Kidney (tissue), 14 donors: ENCODE measurements around the gene LIN52. TPM values are rescaled to one million over a fixed set of nuclear protein-coding genes. Genes with fewer than 3 reads are reported as not detected.

Experiments
- DNase-seq, 5 donors: peaks; one replicate each; pipeline ENCODE4 v3.0.0-alpha.2; 2013 to 2020
- FAIRE-seq: peaks from 2 replicates; lab custom pipeline; 2012; peaks lifted over from hg19 to GRCh38; lab: Jason Lieb, UNC
- H3K27ac ChIP-seq, 2 donors: one replicate each; pipeline ENCODE4 v1.7.0; 2013; ENCODE audit warnings: low read depth in 2 of 2, low read length in 2 of 2, inconsistent platforms in 1 of 2
- H3K27me3 ChIP-seq: one replicate; pipeline ENCODE4 v1.7.1; 2013; ENCODE audit warnings: low read length, inconsistent platforms; ENCODE audit not compliant: control insufficient read depth, insufficient read depth
- H3K36me3 ChIP-seq, 3 donors: one replicate each; pipeline versions ENCODE4 v1.7.0 to v1.7.1; 2013; ENCODE audit warnings: low read length in 3 of 3, control low read depth in 1 of 3, inconsistent platforms in 1 of 3; ENCODE audit not compliant: insufficient read depth in 3 of 3, control insufficient read depth in 2 of 3
- H3K4me1 ChIP-seq, 3 donors: one replicate each; pipeline versions ENCODE4 v1.7.0 to v1.7.1; 2013; ENCODE audit warnings: low read length in 3 of 3, inconsistent platforms in 1 of 3, low read depth in 1 of 3; ENCODE audit not compliant: control insufficient read depth in 2 of 3, insufficient read depth in 2 of 3
- H3K4me3 ChIP-seq, 3 donors: one replicate each; pipeline versions ENCODE4 v1.7.0 to v1.8.1; 2013; ENCODE audit warnings: low read length in 3 of 3, control low read depth in 1 of 3, inconsistent platforms in 1 of 3
- H3K9ac ChIP-seq, 3 donors: one replicate each; pipeline versions ENCODE4 v1.7.0 to v1.7.1; 2013; ENCODE audit warnings: low read length in 3 of 3, control low read depth in 1 of 3, inconsistent platforms in 1 of 3
- H3K9me3 ChIP-seq, 3 donors: one replicate each; pipeline versions ENCODE4 v1.7.0 to v1.7.1; 2013; ENCODE audit warnings: low read length in 3 of 3, control low read depth in 1 of 3, inconsistent platforms in 1 of 3; ENCODE audit not compliant: control insufficient read depth in 2 of 3, insufficient read depth in 1 of 3
- intact Hi-C: fragments of 100-400 bp; cut with DNase I; formaldehyde crosslinking; loops from one replicate; pipeline ENCODE4 v1.11.1; 2022
- polyA plus RNA-seq: library from polyadenylated mRNA; stranded (reverse); fragments of 350-450 nt; fragmentation: Illumina TruSeq; extraction: RNeasy Lipid Tissue Mini Kit (QIAGEN cat#74804); gene quantifications from one replicate; pipeline ENCODE4 v1.2.3, GENCODE V29; 2014; ENCODE audit warnings: low read depth, low replicate concordance; ENCODE audit not compliant: insufficient read depth
- total RNA-seq: library from RNA; stranded (reverse); fragmentation: NEBNext Ultra II Directional; extraction: Animal tissue kit (Norgen Biotek cat#: 25700); gene quantifications from one replicate; pipeline ENCODE4 v1.2.1, GENCODE V29; 2021
- TF ChIP-seq, protein P1 (sequence below): IDR thresholded peaks from 3 replicates; pipeline ENCODE4 v1.5.1; 2012; ENCODE audit warnings: mild to moderate bottlenecking, moderate library complexity, borderline replicate concordance; ENCODE audit not compliant: insufficient read depth; ENCODE audit errors: extremely low read depth
- donor health status: control.
- donor health status: control.
- donor health status: control.
- donor health status: control.
- donor health status: control.
- donor health status: DM: yes; HTN: yes; CAD: no.
- donor health status: Normal renal cell carcinoma (clear cell type).

LIN52 gene
- total and polyA plus RNA-seq, 2 donors from 2014 or later = 8.5 to 13.3 TPM

DNA sequence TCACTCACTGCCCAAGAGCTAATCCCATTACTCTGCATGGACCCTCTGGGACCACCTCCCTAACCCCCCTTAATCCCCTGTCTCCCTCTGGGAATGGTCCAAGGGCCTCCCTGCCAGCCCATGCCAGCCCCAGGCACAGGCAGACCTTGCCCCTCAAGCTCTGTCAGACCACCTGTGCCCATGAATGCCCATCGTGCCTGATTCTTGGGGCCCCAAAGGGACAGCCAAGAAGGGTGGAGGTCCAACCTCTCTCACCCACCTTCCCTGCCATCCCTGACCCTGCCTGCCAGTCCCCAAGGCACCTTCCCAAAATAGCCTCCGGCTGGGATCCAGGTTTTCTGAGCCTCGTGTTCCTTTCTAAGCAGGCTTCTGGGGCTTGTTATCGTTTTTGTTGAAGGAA lies 133.7 kb downstream of the LIN52 start:
- Histone ChIP-seq H3K9me3 (no peaks in the 10 kb centered on the region), H3K9ac (no peak overlapping the region), H3K27me3 (no peaks in the 10 kb centered on the region), H3K36me3 (no peaks in the 10 kb centered on the region), H3K27ac (no peak overlapping the region), H3K4me3 (no peak overlapping the region), H3K4me1 (peaks cover 0 to 2% (median 0%) of the 10 kb centered on the region in 3 donors)
- intact Hi-C loops = no loop called here
- no peak for FAIRE-seq
- no peak for DNase-seq
- TF ChIP-seq, protein P1, sequence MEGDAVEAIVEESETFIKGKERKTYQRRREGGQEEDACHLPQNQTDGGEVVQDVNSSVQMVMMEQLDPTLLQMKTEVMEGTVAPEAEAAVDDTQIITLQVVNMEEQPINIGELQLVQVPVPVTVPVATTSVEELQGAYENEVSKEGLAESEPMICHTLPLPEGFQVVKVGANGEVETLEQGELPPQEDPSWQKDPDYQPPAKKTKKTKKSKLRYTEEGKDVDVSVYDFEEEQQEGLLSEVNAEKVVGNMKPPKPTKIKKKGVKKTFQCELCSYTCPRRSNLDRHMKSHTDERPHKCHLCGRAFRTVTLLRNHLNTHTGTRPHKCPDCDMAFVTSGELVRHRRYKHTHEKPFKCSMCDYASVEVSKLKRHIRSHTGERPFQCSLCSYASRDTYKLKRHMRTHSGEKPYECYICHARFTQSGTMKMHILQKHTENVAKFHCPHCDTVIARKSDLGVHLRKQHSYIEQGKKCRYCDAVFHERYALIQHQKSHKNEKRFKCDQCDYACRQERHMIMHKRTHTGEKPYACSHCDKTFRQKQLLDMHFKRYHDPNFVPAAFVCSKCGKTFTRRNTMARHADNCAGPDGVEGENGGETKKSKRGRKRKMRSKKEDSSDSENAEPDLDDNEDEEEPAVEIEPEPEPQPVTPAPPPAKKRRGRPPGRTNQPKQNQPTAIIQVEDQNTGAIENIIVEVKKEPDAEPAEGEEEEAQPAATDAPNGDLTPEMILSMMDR = no peak

DNA sequence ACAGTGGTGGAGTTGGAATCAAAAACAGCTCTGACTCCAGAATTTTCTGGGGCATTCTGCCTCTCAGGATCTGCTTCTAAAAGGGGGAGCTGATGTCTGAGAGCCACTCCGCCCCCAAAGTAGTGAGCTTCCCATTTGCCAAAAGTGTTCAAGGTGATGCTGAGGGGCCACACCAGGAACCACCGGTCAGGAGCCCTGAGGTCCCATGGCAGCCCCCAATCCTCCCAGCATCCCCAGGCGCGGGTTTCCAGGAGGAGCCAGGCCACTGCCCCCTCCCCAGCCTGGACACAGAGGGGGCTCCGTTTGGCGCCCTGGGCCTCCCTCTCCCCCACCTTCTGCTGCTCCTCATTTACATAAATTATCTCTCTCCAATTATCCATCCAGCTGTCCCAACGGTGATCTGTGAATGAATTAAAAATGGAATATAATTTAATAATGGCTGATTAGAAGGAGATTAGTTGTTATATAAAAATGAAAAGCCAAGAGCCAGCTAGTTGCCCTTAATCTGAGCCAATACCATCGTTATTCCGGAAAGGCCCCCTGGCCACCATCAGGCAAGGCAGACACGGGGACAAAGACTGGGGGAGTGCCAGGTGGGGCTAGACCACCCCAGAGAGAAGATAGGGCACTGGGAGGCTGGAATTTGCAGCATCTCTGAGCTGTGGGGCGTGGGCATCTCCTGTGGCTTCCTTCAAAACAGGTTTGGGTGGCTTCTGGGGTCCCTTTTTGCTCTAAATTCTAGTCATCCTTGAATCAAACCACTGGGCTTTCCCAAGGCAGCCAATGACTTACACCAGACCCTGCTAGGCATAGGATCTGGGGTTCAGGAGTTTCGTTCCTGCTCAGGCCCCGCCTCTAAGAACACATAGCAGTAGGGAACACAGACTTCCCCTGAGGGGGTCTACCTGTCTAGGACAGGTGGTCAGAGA lies 134.8 kb downstream of the LIN52 start:
- no peak for FAIRE-seq

DNA sequence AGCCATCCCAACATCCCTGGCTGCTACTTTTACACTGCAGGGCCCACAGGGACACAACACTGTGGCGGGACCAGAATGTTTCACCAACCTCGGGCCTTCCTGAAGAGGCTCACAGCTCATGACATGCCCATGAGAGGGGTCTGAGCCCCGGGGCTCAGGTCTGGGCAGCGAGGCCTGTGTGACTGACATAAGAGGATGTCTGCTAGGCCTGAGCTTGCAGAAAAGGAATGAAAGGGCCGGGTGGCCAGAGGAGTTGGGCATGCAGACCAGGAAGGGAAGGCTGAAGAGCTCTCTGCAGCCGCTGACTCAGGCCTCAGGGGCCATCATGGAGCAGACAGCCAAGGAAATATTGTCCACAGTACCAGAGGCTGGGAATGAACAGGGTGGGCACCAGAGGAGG lies 136.2 kb downstream of the LIN52 start:
- TF ChIP-seq, protein P1 = no peak
- FAIRE-seq = no peak
- intact Hi-C loops = no loop called here

More for the DNA sequence above, 134.8 kb downstream of the LIN52 start:
- H3K9me3 ChIP-seq = no peaks in the 10 kb centered on the region
- no peak overlapping the region for H3K27ac ChIP-seq
- no peaks in the 10 kb centered on the region for H3K36me3 ChIP-seq
- DNase-seq = no peak
- no peaks in the 10 kb centered on the region for H3K27me3 ChIP-seq
- TF ChIP-seq, protein P1 = no peak
- intact Hi-C loops = no loop called here
- no peak overlapping the region for H3K9ac ChIP-seq
- no peak overlapping the region for H3K4me3 ChIP-seq
- H3K4me1 ChIP-seq = peaks cover 0 to 2% (median 0%) of the 10 kb centered on the region in 3 donors

More for the DNA sequence above, 136.2 kb downstream of the LIN52 start:
- H3K9me3 ChIP-seq = no peaks in the 10 kb centered on the region
- no peak overlapping the region for H3K9ac ChIP-seq
- no peaks in the 10 kb centered on the region for H3K27me3 ChIP-seq
- DNase-seq = no peak
- peaks cover 0 to 2% (median 0%) of the 10 kb centered on the region in 3 donors for H3K4me1 ChIP-seq
- no peak overlapping the region for H3K27ac ChIP-seq
- H3K36me3 ChIP-seq = no peaks in the 10 kb centered on the region
- H3K4me3 ChIP-seq = no peak overlapping the region
